NCI-H524 treated with DMSO at 0.1 percent for 48 hours (cell line): ENCODE measurements around the gene ADGRE3.
"Not testable (repeated sequence)": the region's sequence is repeated elsewhere in the genome, so short reads cannot be mapped to it uniquely, and the experiment has no call there.

Source experiments
- DNase-seq: peaks from one replicate; lab custom pipeline; 2025; lab: John Stamatoyannopoulos, UW

Gene ADGRE3

GRCh38 chr19:14595558-14595957 is 79.1 kb downstream of the ADGRE3 start:
- DNase-seq: no peak

GRCh38 chr19:14589433-14589832 is 85.2 kb downstream of the ADGRE3 start:
- DNase-seq: not testable (repeated sequence)

GRCh38 chr19:14585187-14585586 is 89.5 kb downstream of the ADGRE3 start:
- DNase-seq: not testable (repeated sequence)

- not testable (repeated sequence) for DNase-seq
These were observed 90.3 kb downstream of the ADGRE3 start for GRCh38 chr19:14584372-14584771.

- no peak for DNase-seq
These were observed 91.7 kb downstream of the ADGRE3 start, which contains the start of gene CLEC17A for GRCh38 chr19:14582894-14583340. Gene CLEC17A (plus strand): TSS chr19:14583084. CDS start chr19:14583161, 77 bp downstream.

GRCh38 chr19:14580623-14581237 is 93.9 kb downstream of the ADGRE3 start:
- no peak for DNase-seq

GRCh38 chr19:14577885-14578427 is 96.7 kb downstream of the ADGRE3 start:
- DNase-seq: peak; percentile 90

- DNase-seq: no peak
These were observed 97.4 kb downstream of the ADGRE3 start for GRCh38 chr19:14577264-14577663.

- DNase-seq: no peak
These were observed 98.3 kb downstream of the ADGRE3 start for GRCh38 chr19:14576363-14576762.

GRCh38 chr19:14575428-14575980 is 99.1 kb downstream of the ADGRE3 start:
- no peak for DNase-seq

- peak; percentile 72 for DNase-seq
These were observed 102.8 kb downstream of the ADGRE3 start, which contains the start of gene NDUFB7 for GRCh38 chr19:14571695-14572490. Gene NDUFB7 (minus strand): TSS chr19:14572066. CDS start chr19:14572000, 66 bp downstream.

GRCh38 chr19:14570864-14571527 is 103.6 kb downstream of the ADGRE3 start:
- DNase-seq: no peak
